Breast epithelium (tissue), 4 donors: ENCODE data around the gene ARFIP1. TPM values are rescaled to one million over a fixed set of nuclear protein-coding genes. Genes with fewer than 3 reads are reported as not detected.

Source experiments
- DNase-seq, 2 donors: peaks; one replicate each; pipeline ENCODE4 v3.0.0-alpha.2; 2019; ENCODE audit warnings: low spot score in 2 of 2
- H3K27ac ChIP-seq, 2 donors: fragments of 200-600 bp; sonication (generic) in 1 of 2; one replicate each; pipeline ENCODE4 v1.5.1; 2016 to 2019; ENCODE audit warnings: mild to moderate bottlenecking in 1 of 2
- H3K27me3 ChIP-seq, 2 donors: fragments of 200-600 bp; sonication (generic) in 1 of 2; one replicate each; pipeline versions ENCODE4 v1.5.1 to v1.6.0; 2017 to 2019; ENCODE audit warnings: control low read depth in 1 of 2, mild to moderate bottlenecking in 1 of 2
- H3K36me3 ChIP-seq: fragments of 200-600 bp; one replicate; pipeline ENCODE4 v1.5.1; 2019
- H3K4me1 ChIP-seq, 2 donors: fragments of 200-600 bp; sonication (generic); one replicate each; pipeline ENCODE4 v1.5.1; 2016 to 2019; ENCODE audit warnings: control low read depth in 1 of 2
- H3K4me3 ChIP-seq, 3 donors: fragments of 200-600 bp; sonication (generic); 1 replicate in 2 of 3; 2 replicates in 1 of 3; pipeline ENCODE4 v1.5.1; 2016 to 2019; ENCODE audit warnings: mild to moderate bottlenecking in 3 of 3, moderate library complexity in 2 of 3
- H3K9me3 ChIP-seq, 2 donors: fragments of 200-600 bp; sonication (generic) in 1 of 2; one replicate each; pipeline ENCODE4 v1.5.1; 2016 to 2019; ENCODE audit warnings: control low read depth in 1 of 2
- CTCF ChIP-seq, 3 donors: fragments of 450-650 bp; IDR thresholded peaks; one replicate each; pipeline ENCODE4 v1.5.1; 2016 to 2017; ENCODE audit warnings: antibody characterized with exemption in 3 of 3, mild to moderate bottlenecking in 3 of 3, moderate library complexity in 3 of 3
- POLR2A ChIP-seq: fragments of 450-650 bp; IDR thresholded peaks from one replicate; pipeline ENCODE4 v1.6.1; 2016; ENCODE audit warnings: antibody characterized with exemption, mild to moderate bottlenecking, moderate library complexity
- POLR2AphosphoS5 ChIP-seq, 3 donors: sonication (generic); formaldehyde crosslinking; IDR thresholded peaks; one replicate each; pipeline ENCODE4 v1.6.1; 2017; ENCODE audit warnings: antibody characterized with exemption in 3 of 3
- intact Hi-C: fragments of 100-400 bp; cut with DNase I; formaldehyde crosslinking; loops from one replicate; pipeline ENCODE4 v1.15.1; 2023; ENCODE audit warnings: low total_unique reads
- total RNA-seq, 3 donors: library from RNA; depleted of rRNA; stranded (reverse); fragments of >200 nt; gene quantifications; one replicate each; pipeline ENCODE4 v1.1.0, GENCODE V29; 2016

The ARFIP1 gene
- total RNA-seq, 3 donors from 2014 or later, result 25.3 to 54.9 (median 39.0) TPM

DNA sequence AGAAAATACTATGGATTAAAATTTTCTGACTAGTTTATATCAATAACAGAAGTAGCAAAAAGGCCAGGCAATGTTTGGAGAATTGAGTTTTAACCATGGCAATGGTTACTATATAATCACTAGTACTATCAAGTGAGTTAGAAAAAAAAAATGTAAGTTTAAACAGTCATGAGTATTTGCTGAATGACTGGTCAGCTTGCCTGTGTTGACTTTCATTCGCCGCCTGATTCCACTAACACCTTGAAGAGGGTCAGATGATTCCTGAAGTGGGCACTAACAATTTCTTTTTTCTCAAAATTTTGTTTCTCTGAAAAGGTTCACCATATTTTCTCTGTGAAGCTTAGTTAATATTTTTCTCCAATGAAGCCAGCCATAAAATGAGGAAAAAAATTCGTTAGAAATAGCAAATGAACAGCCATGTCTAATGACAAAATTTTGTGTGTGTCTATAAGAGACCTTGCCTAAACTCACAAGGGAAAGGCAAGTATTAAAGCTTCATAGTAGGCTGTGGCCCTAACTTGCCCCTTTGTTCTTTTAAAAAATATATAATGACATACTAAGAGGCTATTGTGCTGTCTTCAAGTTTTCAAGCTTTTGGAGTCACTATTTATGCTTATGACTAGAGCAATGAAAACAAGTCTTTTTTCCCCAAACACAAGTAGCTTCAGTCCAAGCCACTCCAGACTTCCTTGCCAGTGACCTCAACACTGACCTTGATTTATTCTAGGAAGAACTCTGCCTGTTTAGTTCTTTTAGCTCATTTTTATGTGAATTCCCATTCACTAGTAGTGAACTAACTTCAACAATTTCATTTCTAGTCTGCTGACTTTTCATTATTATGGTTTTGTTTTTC, 138.0 kb downstream of the ARFIP1 start:
- no peaks in the 10 kb centered on the region for H3K27me3 ChIP-seq
- no peak for TF ChIP-seq POLR2A
- TF ChIP-seq POLR2AphosphoS5 (IDR thresholded peaks at IDR 0.05), result no peak
- no peak for TF ChIP-seq CTCF (IDR thresholded peaks at IDR 0.05)
- intact Hi-C loops, result no loop called here
- H3K4me3 ChIP-seq, result no peak overlapping the region
- no peaks in the 10 kb centered on the region for H3K9me3 ChIP-seq
- H3K27ac ChIP-seq, result no peak overlapping the region
- H3K36me3 ChIP-seq, result no peaks in the 10 kb centered on the region
- H3K4me1 ChIP-seq, result no peaks in the 10 kb centered on the region
- no peak for DNase-seq

GRCh38 chr4:152919826-152920225, 140.1 kb downstream of the ARFIP1 start:
- no peak for DNase-seq
- Histone ChIP-seq H3K4me1 (no peaks in the 10 kb centered on the region), H3K27me3 (no peaks in the 10 kb centered on the region), H3K27ac (no peak overlapping the region), H3K36me3 (no peaks in the 10 kb centered on the region), H3K4me3 (no peak overlapping the region), H3K9me3 (no peaks in the 10 kb centered on the region)
- no peak for TF ChIP-seq POLR2A
- no peak for TF ChIP-seq POLR2AphosphoS5 (IDR thresholded peaks at IDR 0.05)
- TF ChIP-seq CTCF (IDR thresholded peaks at IDR 0.05), result no peak
- intact Hi-C loops, result no loop called here

- no peaks in the 10 kb centered on the region for H3K36me3 ChIP-seq
- no peaks in the 10 kb centered on the region for H3K4me1 ChIP-seq
- no peak for DNase-seq
- no peaks in the 10 kb centered on the region for H3K27me3 ChIP-seq
- no peak overlapping the region for H3K4me3 ChIP-seq
- no peak for TF ChIP-seq CTCF (IDR thresholded peaks at IDR 0.05)
- TF ChIP-seq POLR2AphosphoS5 (IDR thresholded peaks at IDR 0.05), result no peak
- no peak for TF ChIP-seq POLR2A
- no peak overlapping the region for H3K27ac ChIP-seq
- no peaks in the 10 kb centered on the region for H3K9me3 ChIP-seq
- intact Hi-C loops, result no loop called here
These were observed 141.0 kb downstream of the ARFIP1 start for GRCh38 chr4:152920768-152921167.

- no peak overlapping the region for H3K27ac ChIP-seq
- no peak overlapping the region for H3K4me3 ChIP-seq
- intact Hi-C loops, result no loop called here
- DNase-seq, result no peak
- no peaks in the 10 kb centered on the region for H3K36me3 ChIP-seq
- H3K9me3 ChIP-seq, result no peaks in the 10 kb centered on the region
- no peaks in the 10 kb centered on the region for H3K4me1 ChIP-seq
- TF ChIP-seq CTCF (IDR thresholded peaks at IDR 0.05), result no peak
- no peak for TF ChIP-seq POLR2AphosphoS5 (IDR thresholded peaks at IDR 0.05)
- H3K27me3 ChIP-seq, result no peaks in the 10 kb centered on the region
These were observed 141.5 kb downstream of the ARFIP1 start for GRCh38 chr4:152921284-152921683.

GRCh38 chr4:152925851-152926250, 146.1 kb downstream of the ARFIP1 start:
- intact Hi-C loops, result no loop called here
- no peak overlapping the region for H3K4me3 ChIP-seq
- H3K27me3 ChIP-seq, result no peaks in the 10 kb centered on the region
- DNase-seq, result no peak
- TF ChIP-seq POLR2AphosphoS5 (IDR thresholded peaks at IDR 0.05) (no peak), POLR2A (no peak), CTCF (IDR thresholded peaks at IDR 0.05) (no peak)
- no peak overlapping the region for H3K27ac ChIP-seq
- no peaks in the 10 kb centered on the region for H3K36me3 ChIP-seq
- no peaks in the 10 kb centered on the region for H3K4me1 ChIP-seq
- H3K9me3 ChIP-seq, result no peaks in the 10 kb centered on the region
